OCI-LY3 (cell line): ENCODE measurements around the gene PASD1.

ENCODE experiments used
- CTCF ChIP-seq: fragments of 200-600, 300-600 bp; sonication (generic); IDR thresholded peaks from 2 replicates; pipeline ENCODE4 v1.5.1; 2014; ENCODE audit warnings: antibody characterized with exemption, low read length, low read depth
- EZH2phosphoT487 ChIP-seq: fragments of 200-600 bp; shearing (Covaris generic); IDR thresholded peaks from 2 replicates; pipeline ENCODE4 v1.6.1; 2018; ENCODE audit warnings: antibody characterized with exemption, mixed run types, low read depth

- TF ChIP-seq CTCF (no peak), EZH2phosphoT487 (no peak)
Observed at GRCh38 chrX:151624677-151625076, 61.2 kb downstream of the PASD1 start.
